Measurements from ENCODE around the gene HYLS1. TPM values are rescaled to one million over a fixed set of nuclear protein-coding genes. Genes with fewer than 3 reads are reported as not detected.

Gene HYLS1
- total and polyA plus RNA-seq, 9 of the 15 experiments (the other 6 are each of a cell fraction or from before 2014, with no cell fraction given), result 2.7 to 8.2 (median 4.8) TPM

DNA sequence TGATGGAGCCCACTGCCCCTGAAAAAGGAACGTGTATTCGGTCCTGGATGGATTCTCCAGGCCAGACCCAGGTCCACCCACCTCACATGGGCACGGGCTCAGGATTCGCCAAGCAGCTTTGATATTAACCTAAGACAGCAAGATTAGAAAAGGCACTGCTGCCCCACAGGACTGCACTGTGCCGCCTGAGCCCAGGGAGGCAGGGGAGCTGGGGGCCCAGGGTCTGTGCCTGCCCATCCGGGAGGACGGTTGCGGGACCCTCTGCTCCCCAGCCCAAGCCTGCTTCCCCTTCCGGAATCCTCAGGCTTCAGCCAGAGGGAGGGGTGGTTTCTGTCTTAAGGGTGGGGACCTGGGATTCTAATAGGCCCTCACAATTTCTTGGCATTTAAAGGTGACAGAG is 44.8 kb downstream of the HYLS1 start:
- POLR2A ChIA-PET, result interaction anchor here (0.6 to 1.3 kb wide), 3 partner anchors 14 to 40 kb away, joined by 4 to 7 read pairs (median 4); partner anchors contain the start of gene VSIG10L2
- no TSS peak for BruUV-seq (replicated peaks)
- Histone ChIP-seq H3K79me2 (ENCODE audit: control insufficient read depth, insufficient read depth, low read length) (no peaks in the 10 kb centered on the region), H3K27ac (ENCODE audit: extremely low read depth, low read depth, low read length) (no peak overlapping the region), H2AFZ (ENCODE audit: low read depth, low read length) (no peak overlapping the region), H3K36me3 (ENCODE audit: control insufficient read depth, insufficient read depth, low read length) (no peaks in the 10 kb centered on the region), H3K9me3 (replicated peaks; ENCODE audit: control insufficient read depth, insufficient read depth, low read depth, low read length) (no peaks in the 10 kb centered on the region), H4K20me1 (replicated peaks; ENCODE audit: control insufficient read depth, insufficient read depth, low read length) (no peaks in the 10 kb centered on the region), H3K4me2 (ENCODE audit: insufficient read depth, low read length) (no peak overlapping the region), H3K27me3 (ENCODE audit: control insufficient read depth in 2 of 2, insufficient read depth in 2 of 2, low read length in 2 of 2) (peaks cover 2 to 9% of the 10 kb centered on the region in 2 experiments; a peak in 2 of 5 replicates), H3K4me1 (replicated peaks in 1 of 2; ENCODE audit: control insufficient read depth in 2 of 2, insufficient read depth in 2 of 2, low read length in 2 of 2) (peaks cover 4 to 9% of the 10 kb centered on the region in 2 experiments; a peak in 4 of 5 replicates), H3K9ac (ENCODE audit: insufficient read depth in 1 of 2, low read depth in 2 of 2, low read length in 2 of 2) (no peak overlapping the region), H3K9me1 (ENCODE audit: control insufficient read depth, insufficient read depth, low read length) (no peaks in the 10 kb centered on the region), H3K4me3 (no peak overlapping the region)
- no peak for FAIRE-seq
- intact Hi-C loops (cut with micrococcal nuclease) (no loop called here), in situ Hi-C loops (cut with MboI) (no loop called here)
- CTCF ChIA-PET (ENCODE audit: low intra/inter-chr PET ratio), result no interaction called here
- no peak for DNase-seq (ENCODE audit: extremely low read depth in 1 of 4, low spot score in 3 of 4)
- no peak for ATAC-seq
- WGBS (ENCODE audit: insufficient coverage, low coverage, missing lambda C conversion rate), result 46% methylated on average over 9 of the region's 9 CpGs
- TF ChIP-seq ZNF143 (CRISPR knock-in tag; IDR thresholded peaks at IDR 0.05) (no peak), RBM34 (IDR thresholded peaks at IDR 0.05; ENCODE audit: borderline replicate concordance, insufficient read depth, low read length) (no peak), ZKSCAN3 (CRISPR knock-in tag; IDR thresholded peaks at IDR 0.05) (no peak), SUPT5H (IDR thresholded peaks at IDR 0.05) (no peak), SOX6 (IDR thresholded peaks at IDR 0.05) (no peak), SMARCC2 (IDR thresholded peaks at IDR 0.05; ENCODE audit: low read depth) (no peak), ZNF79 (CRISPR knock-in tag; IDR thresholded peaks at IDR 0.05; ENCODE audit: low read depth) (no peak), ZNF668 (CRISPR knock-in tag; IDR thresholded peaks at IDR 0.05) (no peak), EP300 (IDR thresholded peaks at IDR 0.05; ENCODE audit: low read length) (no peak), MTF1 (CRISPR knock-in tag; IDR thresholded peaks at IDR 0.05; ENCODE audit: borderline replicate concordance) (no peak)
- TF ChIP-seq, protein P1, sequence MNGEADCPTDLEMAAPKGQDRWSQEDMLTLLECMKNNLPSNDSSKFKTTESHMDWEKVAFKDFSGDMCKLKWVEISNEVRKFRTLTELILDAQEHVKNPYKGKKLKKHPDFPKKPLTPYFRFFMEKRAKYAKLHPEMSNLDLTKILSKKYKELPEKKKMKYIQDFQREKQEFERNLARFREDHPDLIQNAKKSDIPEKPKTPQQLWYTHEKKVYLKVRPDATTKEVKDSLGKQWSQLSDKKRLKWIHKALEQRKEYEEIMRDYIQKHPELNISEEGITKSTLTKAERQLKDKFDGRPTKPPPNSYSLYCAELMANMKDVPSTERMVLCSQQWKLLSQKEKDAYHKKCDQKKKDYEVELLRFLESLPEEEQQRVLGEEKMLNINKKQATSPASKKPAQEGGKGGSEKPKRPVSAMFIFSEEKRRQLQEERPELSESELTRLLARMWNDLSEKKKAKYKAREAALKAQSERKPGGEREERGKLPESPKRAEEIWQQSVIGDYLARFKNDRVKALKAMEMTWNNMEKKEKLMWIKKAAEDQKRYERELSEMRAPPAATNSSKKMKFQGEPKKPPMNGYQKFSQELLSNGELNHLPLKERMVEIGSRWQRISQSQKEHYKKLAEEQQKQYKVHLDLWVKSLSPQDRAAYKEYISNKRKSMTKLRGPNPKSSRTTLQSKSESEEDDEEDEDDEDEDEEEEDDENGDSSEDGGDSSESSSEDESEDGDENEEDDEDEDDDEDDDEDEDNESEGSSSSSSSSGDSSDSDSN (IDR thresholded peaks at IDR 0.05; ENCODE audit: borderline replicate concordance in 1 of 2, low read depth in 2 of 2, low read length in 2 of 2), result no peak
- TF ChIP-seq, protein P2, sequence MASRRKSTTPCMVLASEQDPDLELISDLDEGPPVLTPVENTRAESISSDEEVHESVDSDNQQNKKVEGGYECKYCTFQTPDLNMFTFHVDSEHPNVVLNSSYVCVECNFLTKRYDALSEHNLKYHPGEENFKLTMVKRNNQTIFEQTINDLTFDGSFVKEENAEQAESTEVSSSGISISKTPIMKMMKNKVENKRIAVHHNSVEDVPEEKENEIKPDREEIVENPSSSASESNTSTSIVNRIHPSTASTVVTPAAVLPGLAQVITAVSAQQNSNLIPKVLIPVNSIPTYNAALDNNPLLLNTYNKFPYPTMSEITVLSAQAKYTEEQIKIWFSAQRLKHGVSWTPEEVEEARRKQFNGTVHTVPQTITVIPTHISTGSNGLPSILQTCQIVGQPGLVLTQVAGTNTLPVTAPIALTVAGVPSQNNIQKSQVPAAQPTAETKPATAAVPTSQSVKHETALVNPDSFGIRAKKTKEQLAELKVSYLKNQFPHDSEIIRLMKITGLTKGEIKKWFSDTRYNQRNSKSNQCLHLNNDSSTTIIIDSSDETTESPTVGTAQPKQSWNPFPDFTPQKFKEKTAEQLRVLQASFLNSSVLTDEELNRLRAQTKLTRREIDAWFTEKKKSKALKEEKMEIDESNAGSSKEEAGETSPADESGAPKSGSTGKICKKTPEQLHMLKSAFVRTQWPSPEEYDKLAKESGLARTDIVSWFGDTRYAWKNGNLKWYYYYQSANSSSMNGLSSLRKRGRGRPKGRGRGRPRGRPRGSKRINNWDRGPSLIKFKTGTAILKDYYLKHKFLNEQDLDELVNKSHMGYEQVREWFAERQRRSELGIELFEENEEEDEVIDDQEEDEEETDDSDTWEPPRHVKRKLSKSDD (conservative IDR thresholded peaks at IDR 0.05; ENCODE audit: low read length), result no peak
- TF ChIP-seq, protein P3, sequence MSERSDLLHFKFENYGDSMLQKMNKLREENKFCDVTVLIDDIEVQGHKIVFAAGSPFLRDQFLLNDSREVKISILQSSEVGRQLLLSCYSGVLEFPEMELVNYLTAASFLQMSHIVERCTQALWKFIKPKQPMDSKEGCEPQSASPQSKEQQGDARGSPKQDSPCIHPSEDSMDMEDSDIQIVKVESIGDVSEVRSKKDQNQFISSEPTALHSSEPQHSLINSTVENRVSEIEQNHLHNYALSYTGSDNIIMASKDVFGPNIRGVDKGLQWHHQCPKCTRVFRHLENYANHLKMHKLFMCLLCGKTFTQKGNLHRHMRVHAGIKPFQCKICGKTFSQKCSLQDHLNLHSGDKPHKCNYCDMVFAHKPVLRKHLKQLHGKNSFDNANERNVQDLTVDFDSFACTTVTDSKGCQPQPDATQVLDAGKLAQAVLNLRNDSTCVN (CRISPR knock-in tag; IDR thresholded peaks at IDR 0.05), result no peak
- TF ChIP-seq, protein P4, sequence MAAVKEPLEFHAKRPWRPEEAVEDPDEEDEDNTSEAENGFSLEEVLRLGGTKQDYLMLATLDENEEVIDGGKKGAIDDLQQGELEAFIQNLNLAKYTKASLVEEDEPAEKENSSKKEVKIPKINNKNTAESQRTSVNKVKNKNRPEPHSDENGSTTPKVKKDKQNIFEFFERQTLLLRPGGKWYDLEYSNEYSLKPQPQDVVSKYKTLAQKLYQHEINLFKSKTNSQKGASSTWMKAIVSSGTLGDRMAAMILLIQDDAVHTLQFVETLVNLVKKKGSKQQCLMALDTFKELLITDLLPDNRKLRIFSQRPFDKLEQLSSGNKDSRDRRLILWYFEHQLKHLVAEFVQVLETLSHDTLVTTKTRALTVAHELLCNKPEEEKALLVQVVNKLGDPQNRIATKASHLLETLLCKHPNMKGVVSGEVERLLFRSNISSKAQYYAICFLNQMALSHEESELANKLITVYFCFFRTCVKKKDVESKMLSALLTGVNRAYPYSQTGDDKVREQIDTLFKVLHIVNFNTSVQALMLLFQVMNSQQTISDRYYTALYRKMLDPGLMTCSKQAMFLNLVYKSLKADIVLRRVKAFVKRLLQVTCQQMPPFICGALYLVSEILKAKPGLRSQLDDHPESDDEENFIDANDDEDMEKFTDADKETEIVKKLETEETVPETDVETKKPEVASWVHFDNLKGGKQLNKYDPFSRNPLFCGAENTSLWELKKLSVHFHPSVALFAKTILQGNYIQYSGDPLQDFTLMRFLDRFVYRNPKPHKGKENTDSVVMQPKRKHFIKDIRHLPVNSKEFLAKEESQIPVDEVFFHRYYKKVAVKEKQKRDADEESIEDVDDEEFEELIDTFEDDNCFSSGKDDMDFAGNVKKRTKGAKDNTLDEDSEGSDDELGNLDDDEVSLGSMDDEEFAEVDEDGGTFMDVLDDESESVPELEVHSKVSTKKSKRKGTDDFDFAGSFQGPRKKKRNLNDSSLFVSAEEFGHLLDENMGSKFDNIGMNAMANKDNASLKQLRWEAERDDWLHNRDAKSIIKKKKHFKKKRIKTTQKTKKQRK (IDR thresholded peaks at IDR 0.05; ENCODE audit: borderline replicate concordance, low read depth, low read length), result no peak

All from K562 (cell line).